Activated T-helper 2 cell treated with anti-CD3 and anti-CD28 coated beads, Interferon-gamma antibody, Interleukin-2, Interleukin-4, amounts not matched to agents 10 μg/mL and 5 μg/mL and 100 μg/mL, durations not matched to agents 14 hours and 24 hours and 36 hours (primary cell): Measurements from ENCODE around the gene OVOL2. TPM values are rescaled to one million over a fixed set of nuclear protein-coding genes. Genes with fewer than 3 reads are reported as not detected.
"Not testable (repeated sequence)": the region's sequence is repeated elsewhere in the genome, so short reads cannot be mapped to it uniquely, and the experiment has no call there.

Experiments
- DNase-seq: peaks from one replicate; pipeline ENCODE4 v3.0.0; 2021; ENCODE audit warnings: low spot score
- H3K27ac Mint-ChIP-seq: one replicate; pipeline ENCODE4 v1.8.0; 2021; ENCODE audit warnings: mixed read lengths
- H3K27me3 Mint-ChIP-seq: one replicate; pipeline ENCODE4 v1.8.0; 2021; ENCODE audit warnings: low read depth, mixed read lengths
- H3K36me3 Mint-ChIP-seq: one replicate; pipeline ENCODE4 v1.8.0; 2021; ENCODE audit warnings: low read depth, mixed read lengths
- H3K4me1 Mint-ChIP-seq: one replicate; pipeline ENCODE4 v1.8.0; 2021; ENCODE audit warnings: low read depth, mixed read lengths
- H3K4me3 Mint-ChIP-seq: one replicate; pipeline ENCODE4 v1.8.0; 2021; ENCODE audit warnings: low read depth, mild to moderate bottlenecking, moderate library complexity, mixed read lengths
- H3K9me3 Mint-ChIP-seq: one replicate; pipeline ENCODE4 v1.8.0; 2021; ENCODE audit warnings: mixed read lengths
- intact Hi-C: fragments of 100-400 bp; cut with micrococcal nuclease; formaldehyde crosslinking; loops from one replicate; pipeline ENCODE4 v1.15.1; 2023
- total RNA-seq: library from RNA; stranded (reverse); gene quantifications from 2 replicates; pipeline ENCODE4 v1.2.3, GENCODE V29; 2022

The OVOL2 gene
- total RNA-seq, 1 donor from 2014 or later, result not detected

DNA sequence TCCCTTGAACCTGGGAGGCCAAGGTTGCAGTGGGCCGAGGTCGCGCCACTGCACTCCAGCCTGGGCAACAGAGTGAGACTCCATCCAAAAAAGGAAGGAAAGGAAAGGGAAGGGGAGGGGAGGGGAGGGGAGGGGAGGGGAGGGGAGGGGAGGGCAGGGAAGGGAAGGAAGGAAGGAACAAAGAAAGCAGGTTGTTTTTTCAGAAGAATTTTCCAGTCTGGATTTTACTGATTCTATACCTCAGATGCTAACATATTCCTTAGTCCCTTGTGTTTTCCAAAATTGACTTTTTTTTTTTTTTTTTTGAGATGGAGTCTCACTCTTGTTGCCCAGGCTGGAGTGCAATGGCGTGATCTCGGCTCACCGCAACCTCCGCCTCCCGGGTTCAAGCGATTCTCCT, 23.1 kb upstream of the OVOL2 start:
- H3K4me1 Mint-ChIP-seq, H3K9me3 Mint-ChIP-seq, H3K27me3 Mint-ChIP-seq, intact Hi-C loops, H3K4me3 Mint-ChIP-seq, H3K36me3 Mint-ChIP-seq, H3K27ac Mint-ChIP-seq, DNase-seq: not testable (repeated sequence)

DNA sequence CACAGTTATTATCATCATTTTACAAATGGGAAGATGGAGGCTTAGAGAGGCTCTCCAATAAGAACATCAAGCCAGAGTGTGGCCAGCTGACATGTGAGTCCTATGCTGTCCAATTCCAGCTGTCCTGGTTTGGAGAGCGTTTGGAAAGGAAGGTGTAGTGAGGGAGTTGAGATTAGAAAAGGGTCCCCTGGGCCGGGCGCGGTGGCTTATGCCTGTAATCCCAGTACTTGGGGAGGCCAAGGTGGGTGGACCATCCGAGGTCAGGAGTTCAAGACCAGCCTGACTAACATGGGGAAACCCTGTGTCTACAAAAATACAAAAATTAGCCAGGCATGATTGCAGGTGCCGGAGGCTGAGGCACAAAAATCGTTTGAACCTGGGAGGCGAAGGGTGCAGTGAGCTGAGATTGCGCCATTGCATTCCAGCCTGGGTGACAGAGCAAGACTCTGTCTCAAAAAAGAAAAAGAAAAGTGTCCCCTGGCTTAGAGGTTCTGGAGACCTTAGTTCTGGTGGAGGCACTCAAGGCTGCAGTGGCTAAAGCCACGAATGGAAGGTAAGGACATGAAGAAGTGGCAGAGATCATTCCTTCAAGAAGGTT, 22.1 kb upstream of the OVOL2 start:
- H3K36me3 Mint-ChIP-seq, result no peaks in the 10 kb centered on the region
- H3K27me3 Mint-ChIP-seq, result peaks cover 5% of the 10 kb centered on the region
- H3K27ac Mint-ChIP-seq, result no peak overlapping the region
- intact Hi-C loops, result no loop called here
- H3K4me3 Mint-ChIP-seq, result no peak overlapping the region
- H3K4me1 Mint-ChIP-seq, result no peaks in the 10 kb centered on the region
- no peak for DNase-seq
- H3K9me3 Mint-ChIP-seq, result no peaks in the 10 kb centered on the region

DNA sequence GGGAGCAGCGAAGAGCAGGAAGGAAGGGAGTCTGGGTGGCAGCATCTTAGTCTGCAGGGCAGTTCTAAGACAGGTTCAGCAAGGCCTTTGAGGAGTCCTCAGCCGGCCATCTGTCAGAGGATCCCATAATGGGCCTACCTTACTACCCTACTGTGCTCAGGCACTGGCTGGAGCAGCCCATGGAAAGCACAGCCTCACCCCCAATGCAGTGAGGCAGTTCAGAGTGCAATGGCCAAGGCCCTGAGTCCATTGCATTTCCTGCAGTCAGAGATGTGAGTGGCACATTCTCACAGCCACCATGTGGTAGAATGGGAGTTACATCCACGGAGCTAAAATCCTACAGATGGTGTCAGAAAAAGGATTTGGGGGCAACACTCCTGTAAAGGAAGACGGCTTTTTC, 19.4 kb upstream of the OVOL2 start:
- peaks cover 5% of the 10 kb centered on the region for H3K27me3 Mint-ChIP-seq
- H3K27ac Mint-ChIP-seq, result no peak overlapping the region
- no peak for DNase-seq
- no peaks in the 10 kb centered on the region for H3K36me3 Mint-ChIP-seq
- H3K9me3 Mint-ChIP-seq, result no peaks in the 10 kb centered on the region
- H3K4me1 Mint-ChIP-seq, result no peaks in the 10 kb centered on the region
- H3K4me3 Mint-ChIP-seq, result no peak overlapping the region
- intact Hi-C loops, result no loop called here

DNA sequence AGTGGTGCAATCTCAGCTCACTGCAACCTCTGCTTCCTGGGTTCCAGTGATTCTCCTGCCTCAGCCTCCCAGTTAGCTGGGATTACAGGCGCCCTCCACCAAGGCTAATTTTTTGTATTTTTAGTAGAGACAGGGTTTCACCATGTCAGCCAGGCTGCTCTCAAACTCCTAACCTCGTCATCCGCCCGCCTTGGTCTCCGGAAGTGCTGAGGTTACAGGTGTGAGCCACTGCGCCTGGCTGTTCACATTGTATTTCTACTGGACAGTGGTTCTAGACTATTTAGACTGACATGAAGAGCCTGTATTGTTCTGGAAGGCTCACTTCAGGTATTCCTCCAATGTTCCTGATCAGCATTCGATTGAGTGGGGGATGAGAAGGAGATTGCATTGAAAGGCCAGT, 14.8 kb upstream of the OVOL2 start:
- H3K27me3 Mint-ChIP-seq, result peaks cover 9% of the 10 kb centered on the region
- no peaks in the 10 kb centered on the region for H3K9me3 Mint-ChIP-seq
- no peak overlapping the region for H3K4me3 Mint-ChIP-seq
- no peak for DNase-seq
- intact Hi-C loops, result no loop called here
- no peaks in the 10 kb centered on the region for H3K36me3 Mint-ChIP-seq
- H3K27ac Mint-ChIP-seq, result no peak overlapping the region
- H3K4me1 Mint-ChIP-seq, result no peaks in the 10 kb centered on the region

DNA sequence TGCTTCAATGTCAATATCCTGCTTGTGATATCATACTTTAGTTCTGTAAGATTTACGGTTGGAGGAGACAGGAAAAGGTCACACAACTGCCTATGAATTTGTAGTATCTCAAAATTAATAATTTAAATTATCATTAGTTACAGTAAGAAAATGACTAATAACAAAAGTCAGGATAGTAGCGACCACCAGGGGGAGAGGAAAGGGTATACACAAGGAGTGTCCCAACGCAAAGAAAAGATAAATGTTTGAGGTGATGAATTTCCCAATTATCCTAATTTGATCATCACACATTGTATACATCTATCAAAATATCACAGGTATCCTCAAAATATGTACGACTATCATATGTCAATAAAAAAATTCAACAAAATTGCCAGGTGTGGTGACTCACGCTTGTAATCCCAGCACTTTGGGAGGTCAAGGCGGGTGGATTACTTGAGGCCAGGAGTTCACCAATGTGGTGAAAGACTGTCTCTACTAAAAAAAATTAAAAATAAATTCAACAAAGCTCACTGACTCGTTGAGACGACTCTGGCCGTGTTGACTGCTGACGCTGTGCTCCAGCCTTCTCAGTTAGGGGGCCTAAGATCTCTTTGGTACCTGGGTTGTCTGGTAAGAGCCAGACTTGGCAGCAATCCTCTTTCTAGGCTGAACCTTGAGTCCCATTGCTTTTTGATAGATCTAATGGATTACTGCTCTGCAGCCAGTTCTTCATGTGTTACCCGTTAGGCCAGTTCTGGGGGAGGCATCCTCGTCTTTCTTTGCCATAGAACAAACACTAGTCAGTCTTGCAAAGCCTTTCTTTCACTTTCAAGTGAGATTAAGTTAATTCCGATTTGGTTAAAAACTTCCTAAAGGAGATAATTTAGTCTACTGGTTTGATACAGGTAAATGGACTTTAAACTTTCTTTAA, 9.0 kb upstream of the OVOL2 start:
- Mint-ChIP-seq H3K9me3 (no peaks in the 10 kb centered on the region), H3K27me3 (peaks cover 16% of the 10 kb centered on the region), H3K27ac (no peak overlapping the region), H3K4me3 (no peak overlapping the region), H3K4me1 (no peaks in the 10 kb centered on the region), H3K36me3 (no peaks in the 10 kb centered on the region)
- intact Hi-C loops, result no loop called here
- DNase-seq, result no peak

DNA sequence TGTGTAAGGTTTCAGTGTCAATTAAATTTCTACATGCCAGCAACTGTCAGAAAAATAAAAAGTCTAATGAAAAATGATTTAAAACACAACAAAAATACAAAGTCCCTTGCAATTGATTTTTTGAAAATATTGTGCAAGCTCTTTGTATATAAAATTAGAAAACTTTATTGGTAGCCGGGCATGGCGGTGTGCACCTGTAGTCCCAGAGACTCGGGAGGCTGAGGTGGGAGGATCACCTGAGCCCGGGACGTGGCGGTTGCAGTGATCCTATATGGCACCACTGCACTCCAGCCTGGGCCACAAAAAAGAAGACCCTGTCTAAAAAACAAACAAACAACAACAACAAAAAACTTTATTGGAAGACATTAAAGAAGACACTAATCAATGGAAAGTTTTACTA, 6.0 kb upstream of the OVOL2 start:
- Mint-ChIP-seq H3K27me3 (peaks cover 28% of the 10 kb centered on the region), H3K4me3 (no peak overlapping the region), H3K36me3 (no peaks in the 10 kb centered on the region), H3K9me3 (no peaks in the 10 kb centered on the region), H3K4me1 (no peaks in the 10 kb centered on the region), H3K27ac (no peak overlapping the region)
- no peak for DNase-seq
- intact Hi-C loops, result no loop called here

DNA sequence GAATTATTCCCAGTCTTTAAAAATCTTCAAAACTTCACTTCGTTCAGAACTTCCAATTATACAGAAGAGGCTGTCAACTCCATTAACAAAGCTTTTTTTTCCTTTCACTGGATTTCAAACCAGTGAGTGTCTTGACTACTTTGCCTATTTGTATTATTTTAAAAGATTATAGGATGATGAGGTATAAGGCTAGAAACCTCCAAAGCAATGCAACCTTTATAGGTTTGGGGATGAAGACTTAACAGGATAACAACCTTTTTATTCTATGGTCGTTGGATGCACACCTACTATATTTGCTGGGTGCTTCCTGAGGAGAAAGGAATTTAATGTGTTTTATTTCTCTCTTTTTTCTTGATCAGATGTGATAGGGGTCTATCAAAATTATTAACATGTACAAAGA, 1.9 kb upstream of the OVOL2 start:
- H3K4me3 Mint-ChIP-seq, result no peak overlapping the region
- peaks cover 51% of the 10 kb centered on the region for H3K27me3 Mint-ChIP-seq
- intact Hi-C loops, result no loop called here
- DNase-seq, result no peak
- H3K36me3 Mint-ChIP-seq, result no peaks in the 10 kb centered on the region
- H3K9me3 Mint-ChIP-seq, result no peaks in the 10 kb centered on the region
- no peak overlapping the region for H3K27ac Mint-ChIP-seq
- H3K4me1 Mint-ChIP-seq, result no peaks in the 10 kb centered on the region

DNA sequence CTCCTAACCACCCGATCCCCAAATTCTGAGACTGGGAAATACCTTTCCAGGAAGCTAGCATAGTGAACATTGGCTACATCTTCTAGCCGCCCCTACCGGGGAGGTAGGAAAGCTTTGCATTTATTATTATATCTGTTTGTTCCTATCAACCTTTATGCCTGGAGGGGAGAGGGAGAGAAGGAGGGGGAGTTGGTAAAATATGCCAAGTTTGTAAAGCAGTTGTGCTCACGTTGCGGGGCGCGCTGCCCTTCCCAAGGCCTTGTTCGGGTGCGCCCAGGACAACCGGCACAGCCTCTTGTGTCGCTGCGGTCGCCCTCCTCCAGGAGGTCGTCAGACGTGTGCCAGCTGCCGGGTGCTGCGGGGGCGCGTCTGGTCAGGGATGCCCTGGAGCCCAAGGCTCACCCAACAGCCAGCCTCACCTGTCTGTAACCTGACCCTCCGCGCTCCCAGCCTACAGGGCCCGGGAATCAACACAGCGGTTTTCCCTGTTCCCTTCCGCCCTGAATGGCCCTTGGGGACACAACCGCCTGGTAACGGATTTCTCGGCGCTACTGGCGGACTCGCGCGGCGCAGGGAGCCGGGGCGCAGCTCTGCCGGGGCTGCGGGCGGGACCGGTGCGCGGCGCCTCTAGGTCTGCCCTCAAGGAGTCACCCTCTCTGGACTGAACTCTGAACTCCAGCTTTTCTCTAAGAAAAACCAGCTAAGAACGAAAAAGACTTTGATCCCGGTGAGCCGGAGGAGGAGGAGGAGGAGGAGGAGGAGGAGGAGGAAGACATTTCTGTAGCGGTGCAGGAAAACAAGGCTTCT, 1.1 kb upstream of the OVOL2 start:
- Mint-ChIP-seq H3K9me3 (no peaks in the 10 kb centered on the region), H3K4me1 (no peaks in the 10 kb centered on the region), H3K4me3 (peak overlapping the region; percentile 51), H3K27ac (no peak overlapping the region), H3K27me3 (peaks cover 56% of the 10 kb centered on the region), H3K36me3 (no peaks in the 10 kb centered on the region)
- intact Hi-C loops, result no loop called here
- no peak for DNase-seq

DNA sequence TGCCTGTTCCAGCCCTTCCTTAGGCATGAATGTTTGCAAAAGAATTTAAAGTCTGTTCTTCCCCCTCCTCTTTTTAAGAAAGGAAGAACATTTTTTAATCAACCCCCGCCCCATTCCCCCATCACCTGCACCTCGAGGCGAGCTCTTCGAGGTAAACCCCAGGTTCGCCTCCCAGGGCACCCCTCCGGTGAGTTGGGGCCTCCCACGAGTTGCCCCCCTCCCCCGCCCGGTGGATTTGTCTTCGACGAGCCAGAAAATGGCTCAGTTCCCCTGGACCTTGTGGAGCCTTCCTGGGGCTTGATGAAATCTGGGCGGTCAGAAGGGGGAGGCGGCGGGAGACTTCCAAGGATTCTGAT, 256 bp upstream of the OVOL2 start:
- Mint-ChIP-seq H3K36me3 (no peaks in the 10 kb centered on the region), H3K9me3 (no peaks in the 10 kb centered on the region), H3K4me1 (no peaks in the 10 kb centered on the region), H3K4me3 (no peak overlapping the region), H3K27me3 (peaks cover 62% of the 10 kb centered on the region), H3K27ac (no peak overlapping the region)
- intact Hi-C loops, result no loop called here
- DNase-seq, result no peak

DNA sequence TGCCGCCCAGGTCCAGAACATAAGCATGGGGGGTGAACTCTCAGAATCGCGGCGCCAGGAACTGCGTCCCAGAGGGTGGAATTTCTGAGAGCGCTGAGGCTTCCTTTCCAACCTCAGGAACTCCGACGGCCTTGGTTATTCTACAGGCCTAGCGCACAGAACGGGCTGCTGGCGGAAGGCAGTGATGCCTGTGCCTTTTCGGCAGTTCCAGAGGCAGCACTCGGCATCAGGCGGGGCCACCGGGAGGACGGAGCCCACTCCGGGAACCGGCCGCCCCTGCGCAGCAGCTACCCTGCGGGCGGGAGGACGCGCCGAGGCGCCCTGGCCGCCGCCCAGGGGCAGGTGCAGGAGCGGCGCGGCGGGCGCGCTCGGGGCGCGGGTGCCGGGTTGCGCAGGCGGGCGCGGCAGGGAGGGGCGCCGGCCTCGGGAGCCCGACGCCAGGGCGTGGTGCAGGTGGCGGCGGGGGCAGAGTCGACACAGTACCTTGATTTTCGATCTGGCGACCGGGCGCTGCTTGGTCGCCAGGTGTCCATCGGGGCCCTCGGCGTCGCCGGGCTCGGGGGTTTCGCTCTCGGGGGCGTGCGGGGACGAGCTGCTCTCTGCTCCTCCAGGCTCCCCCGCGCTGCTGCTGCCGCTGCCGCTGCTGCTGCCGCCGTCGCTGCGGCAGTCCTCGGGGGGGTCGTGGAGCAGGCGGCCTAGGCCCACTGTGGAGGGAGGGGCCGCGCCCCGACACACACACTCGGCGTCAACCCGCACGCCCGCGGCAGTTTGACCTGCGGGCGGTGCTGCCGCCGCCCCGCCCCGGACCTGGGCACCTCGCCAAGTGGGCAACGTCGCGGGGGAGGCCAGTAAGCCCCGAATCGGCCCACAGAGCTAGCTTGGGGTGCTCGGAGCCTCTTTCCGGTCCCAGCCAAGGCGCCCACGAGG, 1.3 kb downstream of the OVOL2 start:
- peaks cover 63% of the 10 kb centered on the region for H3K27me3 Mint-ChIP-seq
- intact Hi-C loops, result no loop called here

DNA sequence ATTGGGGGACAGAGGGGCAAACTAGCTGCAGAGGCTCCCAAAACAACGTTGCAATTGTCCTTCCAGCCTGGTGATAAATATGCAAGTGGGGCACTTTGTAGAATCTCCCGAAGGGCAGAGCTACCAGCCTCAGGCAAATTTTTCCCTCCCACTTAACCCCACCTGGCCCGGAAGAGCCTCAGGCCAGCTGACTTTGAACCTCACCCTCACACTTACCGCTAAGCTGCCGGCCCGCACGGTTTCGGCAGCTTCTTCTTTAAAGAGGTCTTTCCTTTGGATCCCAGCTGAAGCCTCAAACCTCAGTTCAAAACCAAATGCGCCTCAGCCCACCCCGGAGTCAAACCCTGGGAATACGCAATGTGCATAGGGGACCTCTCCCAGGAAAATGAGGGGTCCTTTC, 2.5 kb downstream of the OVOL2 start:
- Mint-ChIP-seq H3K27me3 (peaks cover 68% of the 10 kb centered on the region), H3K4me3 (no peak overlapping the region)
- intact Hi-C loops, result no loop called here

More for the DNA sequence above, 1.3 kb downstream of the OVOL2 start:
- Mint-ChIP-seq H3K27ac (no peak overlapping the region), H3K4me3 (peak overlapping the region; percentile 58), H3K9me3 (no peaks in the 10 kb centered on the region), H3K36me3 (no peaks in the 10 kb centered on the region), H3K4me1 (no peaks in the 10 kb centered on the region)
- DNase-seq, result no peak

DNA sequence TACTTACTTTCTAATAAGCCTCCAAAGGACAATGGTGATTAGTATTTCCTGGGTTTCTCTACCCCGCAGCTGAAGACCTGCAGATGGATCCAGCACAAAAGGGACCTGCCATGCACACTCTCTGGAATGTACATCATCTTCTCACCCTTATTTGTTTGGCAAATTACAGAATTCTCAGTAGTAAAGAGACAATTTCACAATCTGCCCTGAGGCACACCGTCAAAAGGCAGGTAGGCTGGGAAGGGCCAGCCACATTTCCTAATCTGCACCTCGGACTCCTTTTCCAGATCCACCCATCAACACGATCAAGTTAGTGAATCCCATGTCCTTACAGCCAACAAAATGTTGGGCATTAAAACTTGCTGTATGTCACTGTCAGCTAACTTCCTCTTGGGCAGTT, 4.9 kb downstream of the OVOL2 start:
- Mint-ChIP-seq H3K9me3 (no peaks in the 10 kb centered on the region), H3K27ac (no peak overlapping the region)

More for the DNA sequence above, 2.5 kb downstream of the OVOL2 start:
- Mint-ChIP-seq H3K4me1 (no peaks in the 10 kb centered on the region), H3K9me3 (no peaks in the 10 kb centered on the region), H3K36me3 (no peaks in the 10 kb centered on the region), H3K27ac (no peak overlapping the region)
- no peak for DNase-seq

More for the DNA sequence above, 4.9 kb downstream of the OVOL2 start:
- no peak overlapping the region for H3K4me3 Mint-ChIP-seq
- peaks cover 55% of the 10 kb centered on the region for H3K27me3 Mint-ChIP-seq
- DNase-seq, result no peak
- intact Hi-C loops, result no loop called here
- H3K4me1 Mint-ChIP-seq, result no peaks in the 10 kb centered on the region
- no peaks in the 10 kb centered on the region for H3K36me3 Mint-ChIP-seq
